NAMALWA (cell line): Measurements from ENCODE around the gene RNF220.
"Not testable (repeated sequence)": the region's sequence is repeated elsewhere in the genome, so short reads cannot be mapped to it uniquely, and the experiment has no call there.

ENCODE experiments used
- DNase-seq: peaks from one replicate; pipeline ENCODE4 v3.0.0-alpha.2; 2015; ENCODE audit warnings: low spot score

Gene RNF220

GRCh38 chr1:44496541-44497171, 91.6 kb downstream of the RNF220 start:
- no peak for DNase-seq

DNA sequence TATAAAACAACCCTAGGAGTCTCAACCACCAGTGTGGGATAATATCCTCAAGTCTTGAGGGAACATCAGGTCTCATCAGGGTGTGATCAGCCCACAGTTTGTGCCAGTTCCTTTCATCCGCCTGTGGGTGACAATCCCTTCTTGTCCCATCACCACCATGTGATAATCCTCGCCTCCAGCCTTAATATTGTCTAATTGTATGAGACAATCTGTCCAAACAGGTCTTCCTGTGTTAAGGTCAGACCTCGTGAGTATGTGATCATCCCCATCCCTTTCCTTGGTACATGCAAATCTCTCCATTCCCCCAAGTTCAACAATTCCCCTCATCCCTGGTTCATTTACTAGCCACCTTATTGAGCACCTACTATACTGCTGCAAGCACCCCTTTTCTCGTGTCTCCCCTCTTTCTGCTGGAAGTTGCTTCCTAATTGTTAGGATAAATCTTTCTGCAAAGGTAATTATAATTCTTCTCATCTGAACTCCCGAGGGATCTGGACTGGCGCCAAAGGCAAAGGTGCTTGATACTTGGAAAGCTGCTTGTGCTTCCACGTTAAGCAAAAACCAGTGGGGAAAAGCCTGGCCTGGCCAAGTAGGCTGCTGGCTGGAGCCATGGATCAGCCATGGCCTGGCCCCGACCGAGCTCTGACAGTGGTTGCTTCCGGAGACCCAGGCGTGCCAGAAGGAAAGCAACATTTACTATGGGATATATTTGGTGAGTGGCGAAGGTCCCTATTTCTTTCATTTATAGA, 92.5 kb downstream of the RNF220 start:
- no peak for DNase-seq

DNA sequence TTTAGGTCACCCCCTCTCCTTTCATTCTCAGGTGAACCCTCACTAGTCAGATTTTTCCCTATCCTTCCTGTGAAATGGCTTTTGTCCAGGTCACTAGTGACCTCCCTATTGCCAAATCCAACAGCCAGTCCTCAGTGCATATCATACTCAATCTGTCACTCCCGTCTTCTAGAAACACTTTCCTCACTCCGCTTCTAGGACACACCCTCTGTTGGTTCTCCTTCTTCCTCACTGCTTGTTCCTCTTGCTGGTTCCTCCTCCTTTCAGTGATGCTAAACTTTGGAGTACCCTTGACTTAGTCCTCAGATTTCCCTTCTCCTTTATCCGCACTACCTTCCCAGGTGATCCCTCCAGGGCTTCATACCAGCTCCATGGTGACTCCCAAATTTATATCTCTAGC, 94.3 kb downstream of the RNF220 start:
- DNase-seq: no peak

- DNase-seq: no peak
These were observed 95.4 kb downstream of the RNF220 start for GRCh38 chr1:44500181-44501046.

- no peak for DNase-seq
These were observed 96.2 kb downstream of the RNF220 start for GRCh38 chr1:44501047-44501890.

DNA sequence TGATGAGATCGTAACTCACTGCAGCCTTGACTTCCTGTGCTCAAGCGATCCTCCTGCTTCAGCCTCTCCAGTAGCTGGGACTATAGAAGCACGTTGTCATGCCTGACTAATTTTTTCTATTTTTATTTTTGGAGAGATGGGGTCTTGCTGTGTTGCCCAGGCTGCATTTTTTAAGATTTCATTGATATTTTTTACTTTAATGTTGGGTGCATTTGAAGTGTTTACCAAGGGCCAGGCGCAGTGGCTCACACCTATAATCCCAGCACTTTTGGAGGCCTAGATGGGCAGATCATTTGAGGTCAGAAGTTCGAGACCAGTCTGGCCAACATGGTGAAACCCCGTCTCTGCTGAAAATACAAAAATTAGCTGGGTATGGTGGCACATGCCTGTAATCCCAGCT, 97.8 kb downstream of the RNF220 start:
- DNase-seq: not testable (repeated sequence)

- no peak for DNase-seq
These were observed 98.6 kb downstream of the RNF220 start for GRCh38 chr1:44503625-44504024.

GRCh38 chr1:44505210-44505993, 100.3 kb downstream of the RNF220 start:
- no peak for DNase-seq

DNA sequence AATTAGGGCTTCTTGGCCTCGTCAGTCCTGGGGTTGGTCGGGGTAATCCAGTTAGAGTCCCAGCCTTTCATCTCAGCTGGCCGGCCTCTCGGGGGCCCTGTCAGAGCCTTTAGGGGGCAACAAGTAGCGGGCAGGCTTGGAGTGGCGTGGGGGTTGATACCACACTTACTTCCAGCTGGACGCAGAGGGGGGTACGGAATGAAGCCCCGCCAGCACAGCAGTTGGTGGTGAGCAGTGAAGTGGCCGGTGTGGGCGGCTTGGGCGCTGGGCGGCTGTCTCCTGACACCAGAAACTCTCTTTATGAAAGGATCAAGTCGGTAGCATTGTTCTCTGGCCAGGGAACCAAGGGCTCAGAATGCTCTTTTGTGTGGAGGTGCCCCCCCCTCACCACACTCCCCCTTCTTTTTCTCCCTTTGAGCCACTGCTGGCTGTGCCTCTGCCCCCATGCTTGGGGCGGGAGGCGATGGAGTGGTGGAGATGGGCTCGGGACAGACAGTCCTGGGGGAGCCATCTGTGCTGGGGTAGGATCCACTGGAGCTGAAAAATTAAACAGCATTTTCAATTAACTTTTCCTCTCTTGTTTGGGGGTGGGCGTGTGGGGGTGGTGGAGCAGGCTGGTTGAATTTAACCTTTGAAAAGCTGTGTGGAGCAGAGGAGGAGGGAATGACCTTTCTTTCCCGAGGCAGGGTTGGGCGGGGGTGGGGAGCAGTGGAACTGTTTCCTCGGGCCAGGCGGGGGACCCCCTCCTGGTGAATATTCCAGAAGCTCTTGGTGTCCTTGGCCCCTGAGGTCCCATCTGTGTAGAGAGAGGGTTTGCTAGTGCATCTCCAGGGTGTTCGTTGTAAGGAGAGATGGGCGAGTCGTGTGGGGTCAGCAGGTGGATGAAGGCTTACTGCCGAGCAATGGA, 102.7 kb downstream of the RNF220 start:
- DNase-seq: no peak

DNA sequence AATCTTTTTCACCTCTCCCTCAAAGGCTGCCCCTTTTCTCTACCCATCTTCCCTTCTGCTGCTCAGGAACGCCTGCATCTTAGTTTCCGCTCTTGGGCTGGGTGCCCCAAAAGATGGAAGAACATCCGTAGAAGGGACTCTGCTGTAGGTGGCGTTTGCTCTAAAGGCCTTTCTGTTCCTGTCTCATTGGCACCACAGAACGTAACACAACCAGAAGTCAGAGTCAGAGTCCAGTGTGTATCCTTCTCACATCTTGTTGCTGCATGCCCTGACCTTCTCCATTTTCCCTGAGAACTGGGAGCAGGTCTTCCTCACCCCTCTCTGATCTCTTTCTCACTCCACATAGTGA, 103.3 kb downstream of the RNF220 start:
- no peak for DNase-seq

DNA sequence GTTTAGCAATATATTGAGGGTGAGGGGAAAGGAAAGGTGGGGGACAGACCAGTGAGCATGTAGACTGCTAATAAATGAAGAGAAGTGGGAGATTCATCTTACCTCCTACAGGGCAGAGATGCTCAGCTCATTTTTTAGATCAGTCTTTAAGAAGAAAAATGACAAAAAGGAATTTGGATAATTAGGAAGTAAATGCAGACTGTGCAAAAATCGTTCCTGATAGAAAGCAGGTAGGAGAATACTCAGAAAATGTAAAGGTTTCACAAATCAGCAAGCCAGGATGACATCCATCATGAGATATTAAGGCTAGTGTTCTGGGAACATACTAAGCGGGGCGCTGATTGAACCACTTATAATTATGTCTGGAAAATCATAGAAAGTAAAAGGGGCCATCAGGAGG, 106.3 kb downstream of the RNF220 start:
- no peak for DNase-seq

DNA sequence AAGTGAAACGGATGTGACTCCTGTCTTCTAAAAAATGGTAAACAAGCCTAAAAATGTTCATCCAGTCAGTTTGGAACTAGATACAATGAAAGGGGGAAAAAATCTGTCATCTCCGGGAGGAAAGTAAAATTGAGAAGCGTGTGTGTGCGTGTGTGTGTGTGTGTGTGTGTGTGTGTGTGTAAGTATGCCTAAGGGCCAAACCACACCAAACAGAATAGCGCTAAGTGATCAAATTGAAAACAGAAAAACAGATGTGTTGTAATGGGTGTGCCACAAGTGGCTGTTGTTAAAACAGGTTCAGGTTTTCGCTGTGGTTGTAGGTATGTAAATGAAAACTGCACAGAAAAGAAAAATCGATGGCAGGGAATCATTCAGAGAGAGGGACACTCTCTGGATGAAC, 106.7 kb downstream of the RNF220 start:
- DNase-seq: no peak

DNA sequence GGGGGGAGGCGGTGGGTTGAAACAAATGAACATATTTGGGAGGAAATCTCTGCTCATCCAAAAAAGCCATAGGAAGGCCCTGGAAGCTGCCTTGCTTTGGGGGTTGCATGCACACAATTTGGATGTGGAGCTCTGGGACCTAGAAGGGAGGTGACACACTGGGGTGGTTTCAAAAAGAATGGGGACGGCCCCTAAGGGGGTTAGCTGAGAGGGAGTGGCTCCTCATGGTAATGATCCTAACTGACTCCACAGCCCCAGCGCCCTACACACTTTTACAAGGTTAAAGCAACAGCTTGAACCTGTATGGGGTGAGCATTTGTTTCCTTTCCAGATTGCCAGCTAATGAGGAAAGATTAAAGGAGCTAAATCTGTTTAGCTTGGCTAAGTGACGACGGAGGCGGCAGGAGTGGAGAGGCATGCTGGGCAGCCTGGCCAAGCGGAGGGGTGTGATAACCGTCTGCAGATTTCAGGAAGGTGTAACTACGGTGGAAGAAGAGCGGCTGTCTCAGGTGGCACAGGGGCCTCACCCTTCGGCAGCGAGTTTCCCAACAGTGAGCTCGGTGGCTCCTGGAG, 107.3 kb downstream of the RNF220 start:
- DNase-seq: no peak

- no peak for DNase-seq
These were observed 108.1 kb downstream of the RNF220 start for GRCh38 chr1:44513111-44513510.

- no peak for DNase-seq
These were observed 109.6 kb downstream of the RNF220 start for GRCh38 chr1:44514673-44515072.

DNA sequence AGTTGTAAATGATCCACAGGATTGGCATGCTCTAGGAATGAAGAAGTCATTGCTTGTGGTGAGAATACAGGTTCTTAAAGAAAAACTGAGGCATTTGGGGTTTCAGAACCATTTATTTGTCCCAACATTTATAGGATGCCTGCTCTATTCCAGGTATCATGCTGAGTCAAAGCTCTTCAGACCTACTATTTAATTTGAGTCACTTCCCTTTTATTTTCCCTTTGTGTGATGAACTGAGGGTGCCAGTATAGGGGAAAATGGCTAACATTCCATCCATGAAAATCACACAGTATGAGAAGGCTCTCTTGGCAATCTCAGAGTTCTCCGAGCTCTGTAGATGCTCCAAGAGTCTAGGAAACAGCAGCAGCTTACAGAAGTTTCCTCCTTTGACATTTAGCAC, 110.4 kb downstream of the RNF220 start:
- no peak for DNase-seq

- no peak for DNase-seq
These were observed 114.1 kb downstream of the RNF220 start for GRCh38 chr1:44519035-44519676.

- DNase-seq: no peak
These were observed 116.5 kb downstream of the RNF220 start for GRCh38 chr1:44521378-44522080.
